ENCODE data around the gene BAMBI.
"Not testable (repeated sequence)": the region's sequence is repeated elsewhere in the genome, so short reads cannot be mapped to it uniquely, and the experiment has no call there.

BAMBI gene

GRCh38 chr10:28676968-28677887 is at the start of gene BAMBI:
BAMBI (plus strand) TSS chr10:28677521; CDS start chr10:28677898, 377 bp downstream.
- peak; percentile 90 for DNase-seq

- DNase-seq = peak; percentile 35
Measured at GRCh38 chr10:28628184-28628893, 49.0 kb upstream of the BAMBI start.

GRCh38 chr10:28631896-28632583 is 45.3 kb upstream of the BAMBI start:
- DNase-seq = no peak

DNA sequence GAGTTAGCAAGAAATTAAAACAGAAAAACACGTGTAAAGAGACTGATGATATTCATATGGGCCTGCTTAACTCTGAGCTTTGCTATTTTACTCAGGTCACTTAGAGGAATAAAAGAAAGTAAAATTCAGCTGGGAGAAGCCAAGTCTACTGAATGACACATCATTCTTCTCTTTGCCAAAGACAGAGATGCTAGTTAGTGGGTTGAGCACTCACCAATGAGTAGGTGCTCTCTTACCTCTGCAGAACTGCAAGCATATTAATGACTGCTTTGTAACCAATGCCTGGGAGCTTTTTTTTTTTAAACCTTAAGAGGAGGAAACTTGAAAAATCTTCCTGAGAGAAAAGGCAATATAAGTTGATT is 44.8 kb upstream of the BAMBI start:
- no peak for DNase-seq

GRCh38 chr10:28633750-28634149 is 43.6 kb upstream of the BAMBI start:
- no peak for DNase-seq

GRCh38 chr10:28637346-28637745 is 40.0 kb upstream of the BAMBI start:
- DNase-seq = no peak

DNA sequence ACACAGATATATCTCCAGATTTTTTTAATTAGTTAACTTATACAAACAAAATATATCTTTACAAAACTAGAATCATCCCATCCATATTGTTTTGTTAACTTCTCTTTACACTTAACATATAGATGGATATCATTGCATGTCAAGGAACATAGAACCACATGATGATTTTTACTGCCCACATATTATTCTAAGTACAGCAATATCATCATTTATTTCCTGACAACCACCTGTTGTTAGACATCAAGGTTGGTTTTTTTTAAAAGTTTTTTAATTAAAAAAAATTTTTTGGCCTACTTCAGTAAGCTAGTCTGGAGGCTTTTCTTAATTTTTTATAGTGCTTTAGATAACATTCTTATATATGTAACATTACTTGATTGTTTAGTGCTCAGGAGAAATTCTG is 38.9 kb upstream of the BAMBI start:
- DNase-seq = no peak

GRCh38 chr10:28640551-28640950 is 36.8 kb upstream of the BAMBI start:
- no peak for DNase-seq

- DNase-seq = no peak
Measured at GRCh38 chr10:28644647-28645046, 32.7 kb upstream of the BAMBI start.

DNA sequence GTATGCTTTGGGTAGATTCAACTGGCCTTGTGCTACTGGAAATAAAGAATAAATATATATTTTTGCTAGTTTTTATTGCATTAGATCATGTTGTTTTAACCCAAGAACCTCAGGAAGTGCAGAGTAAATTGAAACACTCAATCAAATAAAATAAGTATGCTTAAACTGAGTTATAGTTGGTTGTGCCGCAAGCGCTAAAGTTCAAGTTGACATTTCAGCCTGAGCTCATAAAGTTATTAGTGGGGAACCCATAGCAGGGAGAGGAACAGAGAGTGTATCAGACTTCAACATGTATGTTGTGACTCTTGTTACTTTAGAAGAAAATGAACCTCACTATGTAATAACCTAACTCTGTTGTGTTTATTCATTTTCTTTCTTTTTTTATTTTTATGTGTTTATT is 25.2 kb upstream of the BAMBI start:
- DNase-seq = no peak

DNA sequence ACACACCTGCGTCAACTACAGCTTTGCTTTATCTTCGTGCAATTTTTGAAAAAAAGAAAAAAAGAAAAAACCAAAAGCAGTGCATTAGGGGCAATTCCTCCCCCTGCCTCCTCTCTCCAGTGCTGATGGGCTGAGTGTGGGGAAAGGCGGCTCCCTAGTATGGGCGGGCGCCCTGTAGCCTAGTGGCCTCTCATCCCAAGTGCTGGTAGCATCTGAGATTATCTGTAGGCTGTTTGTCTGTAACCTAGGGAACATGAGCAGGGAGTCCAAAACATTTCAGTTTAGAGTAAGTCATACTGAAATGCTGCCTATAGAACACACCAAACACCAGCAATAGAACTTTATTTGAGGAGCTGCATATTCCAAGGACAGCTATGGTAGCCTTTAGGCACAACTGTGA is 24.6 kb upstream of the BAMBI start:
- no peak for DNase-seq

DNA sequence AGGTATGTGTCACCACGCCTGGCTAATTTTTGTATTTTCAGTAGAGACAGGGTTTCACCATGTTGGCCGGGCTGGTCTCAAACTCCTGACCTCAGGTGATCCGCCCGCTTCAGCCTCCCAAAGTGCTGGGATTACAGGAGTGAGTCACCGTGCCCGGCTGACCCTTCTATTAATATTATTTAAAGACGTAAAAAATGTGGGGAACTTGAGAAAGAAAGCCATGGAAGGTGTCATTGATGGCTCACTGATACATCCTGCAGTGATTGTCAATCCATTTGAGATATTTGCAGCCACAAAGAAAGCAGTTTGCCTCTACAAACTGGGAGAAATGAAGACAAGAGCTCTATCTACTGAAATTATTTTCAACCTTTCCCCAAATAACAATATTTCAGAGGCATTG is 18.5 kb upstream of the BAMBI start:
- DNase-seq = not testable (repeated sequence)

DNA sequence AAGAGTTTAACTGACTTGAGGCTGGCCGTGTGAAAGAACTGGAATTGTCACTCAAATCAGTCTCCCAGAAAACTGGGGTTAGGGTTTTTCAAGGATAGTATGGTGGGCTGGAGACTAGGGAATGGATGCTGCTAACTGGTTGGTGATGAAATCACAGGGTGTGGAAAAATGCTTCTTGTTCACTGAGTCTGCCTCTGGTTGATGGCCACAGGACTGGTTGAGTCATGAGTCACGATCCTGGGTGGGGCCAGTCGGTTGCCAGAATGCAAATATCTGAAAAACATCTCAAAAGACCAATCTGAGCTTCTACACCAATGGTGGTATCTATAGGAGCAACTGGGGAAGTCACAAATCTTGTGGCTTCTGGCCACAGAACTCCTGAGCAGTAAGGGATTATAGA is 16.3 kb upstream of the BAMBI start:
- no peak for DNase-seq

- peak; percentile 66 for DNase-seq
Measured at GRCh38 chr10:28663576-28664368, 13.5 kb upstream of the BAMBI start.

- DNase-seq = no peak
Measured at GRCh38 chr10:28664369-28664740, 13.0 kb upstream of the BAMBI start.

DNA sequence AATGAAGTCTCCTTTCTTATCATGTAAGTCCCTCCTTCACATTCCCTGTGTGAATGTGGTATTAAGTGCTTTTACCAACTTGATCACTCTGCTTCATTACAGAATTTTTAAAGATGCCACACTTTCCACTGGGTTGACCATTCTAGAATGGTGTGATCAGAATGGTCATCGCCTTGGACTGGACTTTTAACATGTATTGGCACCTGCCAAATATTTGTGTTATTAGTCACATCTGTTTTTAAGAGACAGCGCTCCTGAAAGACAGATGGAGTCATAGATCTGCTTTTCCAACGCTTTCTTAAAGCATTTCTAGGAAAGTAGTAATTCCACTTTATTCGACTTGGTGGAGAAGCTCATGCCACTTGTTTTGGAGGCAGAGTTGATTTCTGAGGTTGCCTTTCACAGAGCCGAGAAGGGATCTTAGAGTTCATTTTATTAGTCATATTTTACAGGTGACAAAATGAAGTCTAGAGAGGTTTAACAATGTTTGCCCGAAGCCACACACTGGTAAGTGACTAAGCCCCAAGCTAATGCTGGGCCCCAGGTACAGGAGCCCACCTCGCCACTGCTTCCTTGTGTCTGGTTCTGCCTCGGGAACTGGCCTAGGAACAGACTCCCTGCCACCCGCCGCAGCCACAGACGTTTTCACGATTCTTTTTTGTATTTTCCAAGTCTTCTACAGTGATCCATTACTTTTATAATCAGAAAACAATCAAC is 10.4 kb upstream of the BAMBI start:
- DNase-seq = no peak

- DNase-seq = no peak
Measured at GRCh38 chr10:28668363-28669226, 8.7 kb upstream of the BAMBI start.

GRCh38 chr10:28669227-28670173 is 7.8 kb upstream of the BAMBI start:
- no peak for DNase-seq

GRCh38 chr10:28674782-28675181 is 2.5 kb upstream of the BAMBI start:
- no peak for DNase-seq
